ENCODE measurements around the gene PSME3.
A peak's percentile ranks its signal among the peaks of the same experiment; 100 is the strongest.

The PSME3 gene, protein sequence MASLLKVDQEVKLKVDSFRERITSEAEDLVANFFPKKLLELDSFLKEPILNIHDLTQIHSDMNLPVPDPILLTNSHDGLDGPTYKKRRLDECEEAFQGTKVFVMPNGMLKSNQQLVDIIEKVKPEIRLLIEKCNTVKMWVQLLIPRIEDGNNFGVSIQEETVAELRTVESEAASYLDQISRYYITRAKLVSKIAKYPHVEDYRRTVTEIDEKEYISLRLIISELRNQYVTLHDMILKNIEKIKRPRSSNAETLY

DNA sequence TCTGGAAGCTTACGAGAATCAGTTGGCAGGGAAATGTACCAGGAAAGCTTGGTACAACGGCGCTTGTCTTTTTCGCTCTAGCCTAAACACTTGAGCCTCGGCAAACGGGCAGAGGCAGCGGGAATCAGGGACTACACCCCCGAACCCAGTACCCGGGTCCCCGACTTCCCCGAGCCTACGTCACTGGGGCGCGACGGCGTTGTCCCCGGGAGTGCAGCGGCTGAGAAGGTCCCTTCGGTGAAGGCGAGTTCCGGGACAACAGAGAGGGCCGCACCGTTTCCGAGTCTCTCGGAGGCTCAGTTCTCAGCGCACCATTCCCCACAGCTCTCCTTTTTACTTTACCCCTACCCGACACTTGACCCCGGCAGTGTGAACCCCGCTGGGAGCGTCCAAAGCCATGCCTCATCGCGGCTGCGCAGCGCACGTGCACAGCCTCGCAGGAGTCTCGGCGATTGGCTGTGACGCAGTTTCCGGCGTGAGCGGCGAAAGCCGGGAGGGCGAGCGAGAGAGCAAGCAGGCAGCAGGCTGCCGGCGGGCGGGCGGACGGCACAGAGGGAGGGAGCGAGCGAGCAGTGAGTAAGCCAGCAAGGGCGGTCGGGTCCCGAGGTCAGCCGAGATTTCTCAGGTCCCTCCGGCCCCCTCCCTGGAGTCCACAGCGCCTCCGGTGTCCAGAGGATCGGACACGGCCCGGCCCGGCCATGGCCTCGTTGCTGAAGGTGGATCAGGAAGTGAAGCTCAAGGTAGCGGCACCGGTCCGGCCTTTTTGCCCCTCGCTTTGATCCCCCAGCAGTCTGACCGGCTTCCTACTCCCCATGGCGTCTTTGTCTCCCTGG is at the start of gene PSME3:
PSME3 (plus strand) TSS at position 464 of the 833 bp plus-strand sequence; CDS start at position 699, 235 bp downstream.
- DNase-seq = peak; percentile 91

DNA sequence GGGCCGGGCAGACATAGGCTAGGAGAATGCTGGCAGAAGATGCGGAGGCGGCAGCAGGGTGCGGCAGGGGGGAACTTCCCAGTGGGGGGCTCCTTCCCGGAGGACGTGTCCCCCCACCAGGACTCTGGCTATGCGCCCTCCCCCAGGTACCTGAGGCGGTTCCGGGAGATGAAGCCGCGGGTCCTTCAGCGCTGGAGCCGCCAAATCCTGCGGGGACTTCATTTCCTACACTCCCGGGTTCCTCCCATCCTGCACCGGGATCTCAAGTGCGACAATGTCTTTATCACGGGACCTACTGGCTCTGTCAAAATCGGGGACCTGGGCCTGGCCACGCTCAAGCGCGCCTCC is 49.4 kb upstream of the PSME3 start:
- no peak for DNase-seq

DNA sequence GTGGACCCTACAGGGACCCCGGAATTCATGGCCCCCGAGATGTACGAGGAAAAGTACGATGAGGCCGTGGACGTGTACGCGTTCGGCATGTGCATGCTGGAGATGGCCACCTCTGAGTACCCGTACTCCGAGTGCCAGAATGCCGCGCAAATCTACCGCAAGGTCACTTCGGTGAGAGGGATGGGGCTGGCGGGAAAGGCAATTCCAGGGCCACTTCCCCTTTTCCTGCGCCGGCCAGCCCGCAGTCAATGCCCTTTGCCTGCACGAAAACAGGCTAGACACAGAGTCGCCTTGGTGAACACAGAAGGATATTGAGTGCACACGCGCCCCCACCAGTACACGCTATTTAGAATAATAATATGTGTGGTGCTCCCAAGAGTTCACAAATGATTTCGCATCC is 48.8 kb upstream of the PSME3 start:
- DNase-seq = no peak

DNA sequence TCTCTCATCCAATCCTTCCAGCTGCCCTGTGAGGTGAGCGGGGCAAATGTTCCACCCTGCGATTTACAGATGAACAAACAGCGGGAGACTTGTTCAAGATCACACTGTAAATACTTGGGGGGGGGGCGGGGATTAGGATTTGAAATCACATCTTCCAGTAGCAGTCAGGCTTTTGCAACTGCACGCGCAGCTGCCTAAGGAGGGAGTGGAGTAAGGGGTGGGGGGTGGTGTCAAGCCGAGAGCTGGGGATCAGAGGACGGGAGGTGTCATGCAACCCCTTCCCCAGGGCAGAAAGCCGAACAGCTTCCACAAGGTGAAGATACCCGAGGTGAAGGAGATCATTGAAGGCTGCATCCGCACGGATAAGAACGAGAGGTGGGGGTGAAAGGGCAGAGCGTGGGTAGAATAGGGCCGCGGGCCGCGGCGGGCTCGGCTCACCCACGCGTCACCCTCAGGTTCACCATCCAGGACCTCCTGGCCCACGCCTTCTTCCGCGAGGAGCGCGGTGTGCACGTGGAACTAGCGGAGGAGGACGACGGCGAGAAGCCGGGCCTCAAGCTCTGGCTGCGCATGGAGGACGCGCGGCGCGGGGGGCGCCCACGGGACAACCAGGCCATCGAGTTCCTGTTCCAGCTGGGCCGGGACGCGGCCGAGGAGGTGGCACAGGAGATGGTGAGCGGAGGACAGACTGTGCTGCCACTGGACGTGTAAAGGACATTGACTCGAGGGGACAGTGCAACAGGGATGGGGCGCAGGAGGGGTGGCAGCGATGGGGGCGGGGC is 48.2 kb upstream of the PSME3 start:
- DNase-seq = no peak

DNA sequence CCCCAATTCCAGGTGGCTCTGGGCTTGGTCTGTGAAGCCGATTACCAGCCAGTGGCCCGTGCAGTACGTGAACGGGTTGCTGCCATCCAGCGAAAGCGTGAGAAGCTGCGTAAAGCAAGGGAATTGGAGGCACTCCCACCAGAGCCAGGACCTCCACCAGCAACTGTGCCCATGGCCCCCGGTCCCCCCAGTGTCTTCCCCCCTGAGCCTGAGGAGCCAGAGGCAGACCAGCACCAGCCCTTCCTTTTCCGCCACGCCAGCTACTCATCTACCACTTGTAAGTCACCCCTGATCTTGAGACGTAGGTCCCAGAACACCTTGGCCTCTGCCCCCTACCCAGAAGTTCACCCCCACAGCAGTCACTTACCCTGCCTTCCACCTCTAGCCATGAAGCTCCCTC is 45.9 kb upstream of the PSME3 start:
- no peak for DNase-seq

DNA sequence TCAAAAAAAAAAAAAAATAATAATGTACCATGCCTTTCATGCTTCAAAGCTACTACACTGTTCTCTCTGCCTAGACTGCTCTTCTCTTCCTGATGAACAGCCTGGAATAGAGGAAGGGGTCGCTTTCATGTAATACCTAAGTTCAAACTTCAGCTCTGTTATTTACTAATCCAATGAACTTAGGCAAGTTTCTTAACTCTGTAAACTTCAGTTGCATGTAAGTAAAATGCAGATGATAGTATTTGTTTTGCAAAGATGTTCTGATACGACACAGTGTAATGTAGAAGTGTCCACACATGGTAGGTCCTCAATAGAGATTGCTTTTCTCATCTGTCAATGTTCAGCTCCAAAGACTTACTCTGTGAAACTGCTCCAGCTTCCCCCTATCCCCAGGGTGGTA is 41.2 kb upstream of the PSME3 start:
- DNase-seq = no peak

DNA sequence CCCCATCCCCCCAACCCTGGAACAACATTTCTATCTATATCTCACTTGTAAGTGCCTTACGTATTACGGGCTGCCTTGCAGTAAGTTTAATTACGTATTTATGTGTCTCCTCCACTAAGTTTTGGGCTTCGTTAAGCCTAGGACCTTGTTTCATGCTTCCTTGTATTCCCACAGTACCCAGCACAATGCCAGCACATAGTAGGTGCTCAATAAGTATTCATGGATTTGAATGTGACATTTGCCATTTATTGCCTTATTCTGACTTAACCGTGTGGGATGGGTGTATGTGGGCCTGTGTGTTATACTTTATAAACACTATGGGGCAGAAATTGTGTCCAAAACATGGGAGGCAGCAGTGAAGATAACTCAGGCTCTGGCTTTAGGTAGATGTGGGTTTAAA is 40.7 kb upstream of the PSME3 start:
- no peak for DNase-seq

DNA sequence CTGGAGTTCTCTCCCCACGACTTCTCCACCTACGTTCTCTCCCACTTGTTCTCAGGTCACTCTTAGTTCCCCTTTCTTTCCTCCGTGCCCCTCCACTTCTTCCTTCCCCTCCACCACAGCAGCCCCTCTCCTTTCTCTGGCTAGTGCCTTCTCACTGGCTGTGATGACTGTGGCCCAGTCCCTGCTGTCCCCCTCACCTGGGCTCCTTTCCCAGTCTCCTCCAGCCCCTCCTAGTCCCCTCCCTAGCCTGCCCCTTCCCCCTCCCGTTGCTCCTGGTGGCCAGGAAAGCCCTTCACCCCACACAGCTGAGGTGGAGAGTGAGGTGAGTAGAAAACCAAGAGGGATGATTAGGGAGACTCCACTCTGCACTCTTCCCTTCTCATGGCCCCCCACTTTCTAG is 38.1 kb upstream of the PSME3 start:
- DNase-seq = no peak

DNA sequence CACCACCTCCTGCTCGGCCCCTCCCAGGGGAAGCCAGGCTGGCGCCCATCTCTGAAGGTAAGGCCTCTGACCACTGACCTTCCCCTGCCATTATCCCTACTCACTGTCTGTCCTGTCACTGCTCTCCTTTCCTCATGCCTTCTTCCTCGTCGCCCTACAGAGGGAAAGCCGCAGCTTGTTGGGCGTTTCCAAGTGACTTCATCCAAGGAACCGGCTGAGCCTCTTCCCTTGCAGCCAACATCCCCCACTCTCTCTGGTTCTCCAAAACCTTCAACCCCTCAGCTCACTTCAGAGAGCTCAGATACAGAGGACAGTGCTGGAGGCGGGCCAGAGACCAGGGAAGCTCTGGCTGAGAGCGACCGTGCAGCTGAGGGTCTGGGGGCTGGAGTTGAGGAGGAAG is 37.7 kb upstream of the PSME3 start:
- DNase-seq = no peak

DNA sequence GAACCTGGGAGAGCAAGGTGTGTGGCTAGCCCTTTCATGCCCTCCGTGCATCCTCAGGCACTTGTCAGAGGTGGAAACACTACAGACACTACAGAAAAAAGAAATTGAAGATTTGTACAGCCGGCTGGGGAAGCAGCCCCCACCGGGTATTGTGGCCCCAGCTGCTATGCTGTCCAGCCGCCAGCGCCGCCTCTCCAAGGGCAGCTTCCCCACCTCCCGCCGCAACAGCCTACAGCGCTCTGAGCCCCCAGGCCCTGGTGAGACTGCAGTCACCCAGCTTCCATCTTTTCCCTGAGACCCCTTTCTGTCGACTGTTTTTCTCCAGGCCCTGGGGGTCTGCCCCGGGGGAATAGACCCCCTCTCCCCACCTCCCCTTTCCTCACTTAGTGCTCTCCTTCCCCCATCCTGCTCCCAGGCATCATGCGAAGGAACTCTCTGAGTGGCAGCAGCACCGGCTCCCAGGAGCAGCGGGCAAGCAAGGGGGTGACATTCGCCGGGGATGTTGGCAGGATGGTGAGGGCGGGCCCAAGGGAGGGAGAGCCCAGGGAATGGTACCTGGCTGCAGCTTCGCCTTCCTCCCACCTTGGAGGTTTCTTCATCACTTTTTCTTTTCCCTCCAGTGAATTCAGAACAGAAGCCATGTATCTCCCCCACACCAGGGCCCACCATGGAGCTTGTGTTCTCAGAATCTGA is 37.0 kb upstream of the PSME3 start:
- no peak for DNase-seq

DNA sequence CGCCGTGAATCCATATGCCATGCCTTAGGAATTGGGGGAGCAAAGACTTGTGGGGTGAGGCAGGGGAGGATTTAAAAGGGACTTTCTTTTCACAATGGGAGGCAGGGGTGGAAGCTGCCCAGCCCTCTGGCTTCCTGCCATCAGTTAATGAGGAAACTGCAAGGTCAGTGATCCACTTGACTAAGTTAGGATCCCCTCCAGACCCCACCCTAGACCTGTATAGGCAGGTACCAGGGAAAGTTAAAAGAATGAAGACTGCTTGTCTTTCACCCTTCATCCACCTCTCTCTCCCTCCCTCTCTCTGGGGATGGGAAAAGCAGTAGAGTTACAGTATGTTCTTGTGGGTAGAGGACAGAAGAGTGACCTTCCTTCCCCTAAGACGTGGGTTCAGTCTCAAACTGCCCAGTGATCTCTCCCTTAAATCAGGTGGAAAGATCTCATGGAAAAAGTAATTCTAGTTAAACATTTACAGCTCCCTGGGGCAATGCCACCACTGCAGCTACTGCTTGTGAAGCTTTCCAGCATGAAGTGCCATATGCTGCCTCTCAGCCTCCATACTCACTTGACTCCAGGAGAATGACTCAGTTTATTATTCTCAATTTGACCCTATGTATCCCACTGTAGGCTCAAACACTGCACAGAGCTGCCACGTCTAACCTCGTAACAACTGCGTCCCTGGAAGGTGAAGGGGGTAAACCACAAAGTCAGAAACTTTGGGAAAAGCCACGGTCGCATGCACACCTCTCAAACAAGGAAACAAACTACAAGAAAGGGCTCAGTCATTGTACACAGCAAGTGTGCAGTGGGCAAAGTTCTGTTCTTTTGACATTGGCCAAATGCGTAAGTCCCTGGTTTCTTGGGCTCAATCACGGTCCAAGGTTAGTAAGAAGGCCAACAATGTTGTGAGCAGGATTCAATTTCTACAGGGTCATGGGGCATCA is 35.9 kb upstream of the PSME3 start:
- DNase-seq = no peak

DNA sequence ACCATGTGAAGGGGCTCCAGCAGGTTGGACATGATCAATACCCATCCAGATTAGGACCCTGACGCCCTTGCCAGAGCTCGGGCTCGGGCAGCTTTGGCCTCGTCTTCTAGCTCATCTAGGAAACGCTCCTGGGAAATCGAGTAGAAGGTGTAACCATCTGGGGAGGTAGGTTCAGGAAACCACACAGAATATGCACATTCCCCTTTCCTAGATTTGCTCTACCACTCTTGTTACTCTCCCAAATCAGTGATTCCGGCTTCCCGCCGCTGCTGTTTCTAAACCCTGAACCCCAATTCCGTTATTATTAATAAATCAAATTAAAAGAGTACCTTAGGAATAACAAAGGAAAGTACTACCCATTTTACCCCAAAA is 35.2 kb upstream of the PSME3 start:
- no peak for DNase-seq

DNA sequence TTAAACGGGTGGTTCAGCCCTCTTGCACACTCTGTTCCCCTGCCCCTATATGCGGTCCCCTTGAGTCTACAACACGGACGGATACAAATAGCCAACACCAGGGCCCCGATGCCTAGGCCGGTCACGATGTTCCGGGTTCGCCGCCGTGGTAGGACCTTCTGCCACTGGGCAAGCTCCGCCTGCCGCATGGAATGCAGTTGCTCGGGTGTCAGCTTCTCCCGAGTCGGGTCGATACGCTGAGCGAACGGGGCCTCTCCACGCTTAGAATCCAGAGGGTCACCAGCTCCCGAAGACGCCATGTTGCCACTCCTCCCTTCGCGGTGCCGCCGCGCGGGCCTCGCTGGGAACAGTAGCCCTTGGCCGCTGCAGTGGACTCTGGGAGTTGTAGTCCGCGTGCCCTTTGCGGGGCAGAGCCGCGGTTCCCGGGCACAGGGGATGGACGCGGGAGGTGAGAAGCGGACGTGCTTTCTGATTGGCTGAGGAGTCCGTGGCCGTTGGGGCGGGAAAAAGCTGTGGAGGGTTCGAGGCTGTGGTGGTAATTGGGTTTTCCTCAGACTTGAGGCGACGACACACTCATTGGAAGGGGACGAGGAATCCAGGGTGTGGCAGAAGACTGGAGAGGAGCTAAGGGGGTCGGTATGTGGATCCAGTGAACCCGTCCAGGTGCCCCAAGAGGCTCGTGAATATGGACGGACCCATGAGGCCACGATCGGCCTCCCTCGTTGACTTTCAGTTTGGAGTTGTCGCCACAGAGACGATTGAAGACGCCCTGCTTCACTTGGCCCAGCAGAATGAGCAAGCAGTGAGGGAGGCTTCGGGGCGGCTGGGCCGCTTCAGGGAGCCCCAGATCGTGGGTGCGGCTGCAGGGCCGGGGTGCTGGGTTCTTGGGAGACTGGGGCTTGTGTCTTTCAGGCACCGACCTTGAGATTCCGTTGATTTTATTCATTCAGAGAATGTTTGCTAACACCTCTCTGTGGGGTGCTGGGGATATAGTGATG is 34.5 kb upstream of the PSME3 start, which contains the start of the genes CNTD1 and COA3:
CNTD1 (plus strand) TSS at position 479 of the 998 bp plus-strand sequence; CDS start at position 686, 207 bp downstream.
COA3 (minus strand) TSS at position 322 of the 998 bp plus-strand sequence; CDS start at position 299, 23 bp downstream.
- peak; percentile 89 for DNase-seq

DNA sequence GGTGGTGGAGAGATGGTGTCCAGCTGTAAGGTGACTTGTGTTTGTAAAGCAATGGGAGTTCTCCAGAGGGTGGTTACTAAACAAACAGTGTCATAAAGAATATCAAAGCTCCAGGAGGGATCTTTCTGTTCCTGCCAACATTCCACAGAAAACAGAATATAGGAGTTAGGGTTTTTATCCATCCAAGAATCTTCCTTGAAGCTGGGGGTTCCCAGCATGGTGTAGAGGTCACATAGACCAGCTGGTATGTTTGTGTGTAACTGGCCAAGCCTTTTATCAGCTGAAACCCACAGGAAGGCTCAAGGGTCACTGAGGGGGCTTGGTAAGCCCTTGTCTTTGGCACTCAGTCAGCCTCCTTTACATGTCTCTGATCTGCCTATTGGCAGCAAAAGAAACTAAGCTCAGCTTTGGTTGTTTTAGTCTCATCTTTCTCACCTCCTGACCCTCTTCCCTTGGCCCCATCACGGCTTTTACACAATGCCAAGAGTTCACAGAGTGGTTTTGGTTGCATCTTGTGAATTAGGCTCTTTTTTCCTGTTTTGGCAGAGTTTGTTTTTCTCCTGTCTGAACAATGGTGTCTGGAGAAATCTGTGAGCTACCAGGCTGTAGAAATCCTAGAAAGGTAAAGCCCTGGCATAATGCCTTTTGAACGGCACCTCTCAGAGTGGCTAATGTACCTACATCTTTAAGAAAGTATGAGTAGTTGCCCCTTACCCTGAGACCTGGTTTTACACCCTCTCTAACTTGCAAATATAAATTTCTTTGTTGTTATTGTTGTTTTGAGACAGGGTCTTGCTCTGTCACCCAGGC is 29.9 kb upstream of the PSME3 start:
- DNase-seq = peak; percentile 31

DNA sequence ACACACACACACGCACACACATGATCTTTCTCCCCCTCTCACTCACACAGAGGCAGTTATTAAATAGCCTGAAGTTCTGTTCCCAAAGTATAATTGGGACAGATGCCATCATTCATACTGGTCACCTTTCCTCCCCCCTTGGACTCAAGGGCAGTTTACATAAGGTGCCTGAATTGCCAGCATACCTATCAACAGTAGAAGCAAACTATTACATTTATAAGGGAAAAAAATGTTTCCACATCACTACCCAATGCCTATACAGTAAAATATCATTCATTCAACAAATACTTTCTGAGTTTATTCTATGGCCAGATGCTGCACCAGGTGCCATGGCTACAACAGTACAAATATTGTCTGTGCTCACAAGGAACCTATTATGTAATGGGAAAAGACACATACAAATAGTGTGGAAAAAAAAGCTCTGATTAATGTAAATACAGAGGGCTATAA is 28.3 kb upstream of the PSME3 start:
- DNase-seq = no peak

DNA sequence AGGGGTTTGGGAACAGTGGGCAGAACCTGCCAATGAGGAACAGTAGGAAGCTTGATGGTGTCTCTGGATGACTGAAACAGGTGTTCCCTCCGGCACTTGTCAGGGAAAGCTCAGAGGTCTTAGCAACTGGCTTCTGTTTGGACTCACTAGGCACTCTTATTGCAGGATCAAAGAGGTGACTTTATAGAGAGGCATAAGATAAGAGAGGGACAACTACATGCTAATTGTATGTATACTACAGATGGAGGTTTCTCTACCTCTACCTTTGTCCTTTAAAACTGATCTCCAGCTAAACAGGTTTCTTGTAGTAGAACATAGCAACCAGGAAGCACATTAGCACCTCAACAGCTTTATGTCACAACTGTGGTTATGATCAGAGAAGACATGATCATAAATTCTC is 26.9 kb upstream of the PSME3 start:
- no peak for DNase-seq

DNA sequence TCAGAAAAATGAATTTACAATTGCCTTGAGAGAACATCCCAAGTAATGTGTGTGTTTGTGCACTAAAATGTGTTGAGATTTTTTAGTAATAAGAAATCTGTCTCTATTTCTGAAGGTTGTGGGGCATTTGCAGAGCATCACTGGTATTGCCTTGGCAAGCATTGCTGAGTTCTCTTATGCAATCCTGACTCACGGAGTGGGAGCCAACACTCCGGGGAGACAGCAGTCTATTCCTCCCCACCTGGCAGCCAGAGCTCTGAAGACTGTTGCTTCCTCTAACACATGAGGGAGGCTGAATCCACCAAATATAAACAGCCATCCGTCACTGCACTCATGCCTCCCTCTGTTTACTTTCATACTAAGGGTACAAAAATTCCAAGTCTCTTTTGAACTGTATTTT is 23.9 kb upstream of the PSME3 start:
- DNase-seq = peak; percentile 92

DNA sequence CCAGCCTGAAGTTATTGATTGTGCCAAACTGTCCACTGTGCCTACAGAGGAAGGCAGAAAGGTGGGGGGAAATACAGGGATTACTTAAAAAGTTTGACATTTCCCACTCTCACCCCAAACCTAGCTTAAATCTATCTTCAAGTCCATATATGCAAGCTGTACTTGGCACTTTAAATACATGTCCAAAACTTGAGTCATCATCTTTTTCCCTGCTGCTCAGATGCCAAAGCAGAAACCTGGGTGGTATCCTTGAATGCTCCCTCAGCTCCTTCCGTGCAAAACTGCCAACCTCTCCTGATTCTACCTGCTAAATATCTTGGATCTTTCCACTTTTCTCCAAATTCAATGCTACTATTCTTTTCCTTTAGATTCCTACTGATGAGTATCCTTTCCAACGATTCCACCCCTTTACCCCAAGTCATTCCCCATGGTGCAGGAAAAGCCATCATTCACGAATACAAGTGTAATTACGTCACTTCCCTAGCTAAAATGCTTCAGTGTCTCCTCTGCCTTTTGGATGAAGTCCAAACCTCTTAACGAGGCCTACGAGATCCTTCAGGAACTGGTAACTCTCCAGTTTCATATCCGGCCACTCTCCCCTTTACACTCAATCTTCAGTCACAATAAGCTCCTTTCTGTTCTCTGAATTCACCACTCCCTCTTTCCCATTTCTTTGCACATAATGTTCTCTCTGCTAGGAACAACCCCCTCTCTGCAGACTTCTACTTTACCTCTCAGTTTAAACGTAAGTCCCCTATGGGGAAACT is 18.4 kb upstream of the PSME3 start:
- DNase-seq = peak; percentile 98

DNA sequence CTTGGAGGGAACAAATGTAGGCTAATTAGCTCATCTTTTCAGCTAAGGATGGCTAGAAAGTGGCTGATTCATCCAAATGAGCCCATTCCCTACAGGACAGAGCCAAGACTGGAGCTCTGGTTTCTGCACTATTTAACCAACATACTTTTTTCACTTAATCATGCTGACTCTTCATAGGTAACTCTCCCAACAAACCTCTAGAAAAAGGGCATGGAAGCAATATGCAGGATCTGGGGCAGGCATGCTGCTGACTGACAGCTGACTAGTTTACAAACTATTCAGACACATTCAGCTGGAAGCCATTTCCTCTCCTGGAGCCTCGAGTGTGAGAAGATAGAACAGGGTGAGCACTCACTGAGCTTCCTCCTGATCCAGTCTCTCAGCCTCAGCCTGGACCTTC is 15.3 kb upstream of the PSME3 start:
- peak; percentile 84 for DNase-seq
